Camera-type eye (tissue), 1 donor: ENCODE data around the gene GSTA3. TPM values are rescaled to one million over a fixed set of nuclear protein-coding genes. Genes with fewer than 3 reads are reported as not detected.

Source experiments
- total RNA-seq: library from RNA; depleted of rRNA; stranded (reverse); fragments of >200 nt; gene quantifications from one replicate; pipeline ENCODE4 v1.2.3, GENCODE V29; 2014

The GSTA3 gene
- total RNA-seq, result not detected

DNA sequence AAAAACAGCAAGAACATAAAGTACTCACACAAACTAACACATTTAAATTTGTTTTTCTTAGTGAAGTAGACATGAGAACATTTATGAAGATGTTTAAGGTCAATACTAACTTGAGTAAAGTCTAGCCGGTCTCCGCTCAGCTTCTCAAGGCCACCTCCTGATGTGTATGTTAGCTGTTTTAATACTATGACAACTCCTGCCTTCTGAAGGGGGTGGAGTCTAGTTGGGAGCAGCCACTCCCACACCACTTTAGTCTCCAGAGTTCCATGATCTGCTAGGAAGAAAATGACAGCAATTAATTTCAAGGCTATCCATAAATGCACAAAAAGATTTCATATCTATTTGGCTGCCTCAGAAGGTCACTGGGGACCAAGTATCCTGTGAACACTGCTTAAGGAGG lies at the start of gene GSTA3:
Gene GSTA3 (minus strand): TSS at position 168 of the 400 bp plus-strand sequence. CDS start 3,864 bp downstream, outside the sequence.

Other genes with a start within 250 kb of the GSTA3 start
- gene TMEM14A, start 238.6 kb downstream of the GSTA3 start, total RNA-seq, result 38.4 TPM
- gene GSTA2, start 146.2 kb downstream of the GSTA3 start, total RNA-seq, result not detected
- 2.0 TPM for gene GSTA1, start 105.9 kb downstream of the GSTA3 start, total RNA-seq
- gene GSTA5, start 68.9 kb downstream of the GSTA3 start, total RNA-seq, result not detected
- gene GSTA4, start 85.6 kb upstream of the GSTA3 start, total RNA-seq, result 70.9 TPM
- gene CILK1, start 152.1 kb upstream of the GSTA3 start, total RNA-seq, result 37.9 TPM
- 54.6 TPM for gene FBXO9, start 155.7 kb upstream of the GSTA3 start, total RNA-seq
- not detected for gene GCM1, start 239.1 kb upstream of the GSTA3 start, total RNA-seq